Common myeloid progenitor, CD34-positive (primary cell): Measurements from ENCODE around the gene GRB2.
"Not testable (repeated sequence)": the region's sequence is repeated elsewhere in the genome, so short reads cannot be mapped to it uniquely, and the experiment has no call there.

Experiments
- CTCF ChIA-PET: fragments of 350-600 bp; sonication (Branson Sonifier 250); formaldehyde crosslinking; loops from one replicate; lab custom pipeline; 2021; ENCODE audit warnings: antibody characterized with exemption; lab: Charles Lee
- POLR2A ChIA-PET: fragments of 350-600 bp; sonication (Branson Sonifier 250); formaldehyde crosslinking; loops from one replicate; lab custom pipeline; 2021; ENCODE audit warnings: antibody characterized with exemption; lab: Charles Lee
- DNase-seq, 3 donors: peaks; one replicate each; pipeline versions ENCODE4 v3.0.0 to v3.0.0-alpha.2; 2013
- H3K27ac ChIP-seq, 2 experiments: 1 replicate in 1 of 2; 2 replicates in 1 of 2; pipeline ENCODE4 v1.7.0; 2013; ENCODE audit warnings: inconsistent platforms in 2 of 2, low read length in 2 of 2, mild to moderate bottlenecking in 2 of 2, low read depth in 1 of 2, moderate library complexity in 1 of 2; ENCODE audit not compliant: severe bottlenecking in 2 of 2, insufficient read depth in 1 of 2, poor library complexity in 1 of 2
- H3K27me3 ChIP-seq, 5 experiments: replicated peaks in 2 of 5; 1 replicate in 3 of 5; 2 replicates in 2 of 5; pipeline versions ENCODE4 v1.6.1 to v1.7.0; 2013; ENCODE audit warnings: low read length in 4 of 5, mild to moderate bottlenecking in 2 of 5, moderate library complexity in 2 of 5, inconsistent platforms in 1 of 5; ENCODE audit not compliant: insufficient read depth in 5 of 5, control insufficient read depth in 4 of 5
- H3K36me3 ChIP-seq, 4 experiments: 1 replicate in 2 of 4; 2 replicates in 2 of 4; pipeline versions ENCODE4 v1.6.1 to v1.7.0; 2013; ENCODE audit warnings: low read length in 3 of 4, control low read depth in 1 of 4, mild to moderate bottlenecking in 1 of 4; ENCODE audit not compliant: control insufficient read depth in 4 of 4, insufficient read depth in 4 of 4
- H3K4me1 ChIP-seq, 4 experiments: 1 replicate in 3 of 4; 2 replicates in 1 of 4; pipeline versions ENCODE4 v1.6.1 to v1.7.1; 2013; ENCODE audit warnings: low read length in 3 of 4, mild to moderate bottlenecking in 3 of 4, control low read depth in 1 of 4, inconsistent platforms in 1 of 4, moderate library complexity in 1 of 4; ENCODE audit not compliant: control insufficient read depth in 4 of 4, insufficient read depth in 4 of 4; ENCODE audit errors: control extremely low read depth in 1 of 4
- H3K4me3 ChIP-seq, 7 experiments: 1 replicate in 4 of 7; 2 replicates in 3 of 7; pipeline versions ENCODE4 v1.5.1 to v1.7.0; 2013; ENCODE audit warnings: mild to moderate bottlenecking in 7 of 7, low read length in 6 of 7, moderate library complexity in 6 of 7, inconsistent platforms in 2 of 7, low read depth in 2 of 7, control low read depth in 1 of 7; ENCODE audit not compliant: insufficient read depth in 4 of 7, control insufficient read depth in 1 of 7; ENCODE audit errors: extremely low read depth in 1 of 7
- H3K9me3 ChIP-seq, 5 experiments: 1 replicate in 4 of 5; 2 replicates in 1 of 5; pipeline versions ENCODE4 v1.6.1 to v1.7.1; 2013; ENCODE audit warnings: low read length in 4 of 5, mild to moderate bottlenecking in 2 of 5, inconsistent platforms in 1 of 5, low read depth in 1 of 5, moderate library complexity in 1 of 5; ENCODE audit not compliant: control insufficient read depth in 4 of 5, insufficient read depth in 2 of 5; ENCODE audit errors: control extremely low read depth in 1 of 5
- WGBS: methylation state at CpG from one replicate; pipeline ENCODE4 v1.1.5; 2013; ENCODE audit not compliant: insufficient coverage; 5-methylcytosine and 5-hydroxymethylcytosine counted together

The GRB2 gene

GRCh38 chr17:75289115-75289831, 116.2 kb downstream of the GRB2 start, which contains the start of gene SLC25A19:
TSS of gene SLC25A19 (minus strand) at chr17:75289433. CDS start at chr17:75286764, 2,669 bp downstream.
- WGBS = 0% methylated on average over 64 of the region's 65 CpGs
- no peaks in the 10 kb centered on the region for H3K27me3 ChIP-seq
- CTCF ChIA-PET = interaction anchor here (0.7 to 4.2 kb wide), 21 partner anchors 18 to 460 kb away, joined by 3 to 34 read pairs (median 4); partner anchors contain the start of genes GRB2 and MIF4GD
- POLR2A ChIA-PET = interaction anchor here (0.9 to 1.9 kb wide), 6 partner anchors 11 to 98 kb away, joined by 3 to 13 read pairs (median 4); partner anchors contain the start of genes GGA3, MIF4GD and MRPS7
- peaks cover 8 to 34% (median 17%) of the 10 kb centered on the region in 4 experiments for H3K4me1 ChIP-seq
- H3K4me3 ChIP-seq = peak within 1 kb of the TSS; percentile 80 to 98 (median 94)
- H3K9me3 ChIP-seq = no peaks in the 10 kb centered on the region
- DNase-seq = peak; percentile 99 to 100 (median 99)
- peaks cover 5 to 27% (median 15%) of the 10 kb centered on the region in 4 experiments for H3K36me3 ChIP-seq
- peak within 1 kb of the TSS; percentile 94 to 98 for H3K27ac ChIP-seq

DNA sequence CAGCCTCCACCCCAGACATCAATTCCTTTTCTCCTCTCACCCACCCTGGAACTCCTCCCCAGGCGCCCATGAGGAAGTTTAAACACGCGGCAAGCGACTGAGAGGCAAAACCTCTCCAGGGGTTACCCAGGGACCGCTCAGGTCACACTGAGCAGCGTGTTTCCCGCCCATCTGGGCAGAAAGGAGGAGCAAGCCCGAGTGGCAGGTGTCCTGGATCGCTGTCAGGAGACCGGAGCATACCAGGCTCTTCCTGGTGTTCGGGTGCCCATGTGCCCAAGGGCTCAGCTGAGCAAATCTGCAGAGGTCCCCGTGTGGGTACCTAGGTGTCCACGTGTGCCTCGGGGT, 116.7 kb downstream of the GRB2 start:
- peak overlapping the region; percentile 80 to 98 (median 94) for H3K4me3 ChIP-seq
- no peaks in the 10 kb centered on the region for H3K27me3 ChIP-seq
- POLR2A ChIA-PET = interaction anchor here (0.9 to 1.9 kb wide), 4 partner anchors 18 to 28 kb away, joined by 3 to 13 read pairs (median 4); partner anchors contain the start of genes GGA3, MIF4GD and MRPS7
- WGBS = 0% methylated on average over 14 of the region's 14 CpGs
- H3K36me3 ChIP-seq = peaks cover 5 to 27% (median 15%) of the 10 kb centered on the region in 4 experiments
- no peaks in the 10 kb centered on the region for H3K9me3 ChIP-seq
- DNase-seq = peak in 2 of 3 donors; percentile 47 to 54
- peak overlapping the region in 1 of 2 experiments; percentile 98 for H3K27ac ChIP-seq
- H3K4me1 ChIP-seq = peaks cover 8 to 34% (median 17%) of the 10 kb centered on the region in 4 experiments
- CTCF ChIA-PET = interaction anchor here (0.7 to 4.2 kb wide), 19 partner anchors 17 to 460 kb away, joined by 3 to 34 read pairs (median 4); partner anchors contain the start of gene MIF4GD

GRCh38 chr17:75288359-75288758, 117.1 kb downstream of the GRB2 start:
- POLR2A ChIA-PET = interaction anchor here (1.1 to 1.9 kb wide), 3 partner anchors 17 to 27 kb away, joined by 3 to 13 read pairs (median 5); partner anchors contain the start of genes GGA3, MIF4GD and MRPS7
- WGBS = no CpG with 5 or more reads among the region's 2 CpGs
- peak overlapping the region in 6 of 7 experiments; percentile 40 to 98 (median 96) for H3K4me3 ChIP-seq
- H3K9me3 ChIP-seq = no peaks in the 10 kb centered on the region
- peaks cover 8 to 34% (median 17%) of the 10 kb centered on the region in 4 experiments for H3K4me1 ChIP-seq
- H3K27ac ChIP-seq = peak overlapping the region in 1 of 2 experiments; percentile 98
- CTCF ChIA-PET = interaction anchor here (0.9 to 3.7 kb wide), 5 partner anchors 17 to 461 kb away, joined by 3 to 20 read pairs (median 4); partner anchors contain the start of gene MIF4GD
- H3K27me3 ChIP-seq = no peaks in the 10 kb centered on the region
- H3K36me3 ChIP-seq = peaks cover 6 to 30% (median 16%) of the 10 kb centered on the region in 4 experiments
- no peak for DNase-seq

- ChIA-PET POLR2A (no interaction called here), CTCF (interaction anchor here (2.3 kb wide), 1 partner anchor 17 kb away, joined by 10 read pairs; the partner anchor contains the start of gene MIF4GD)
- no peak for DNase-seq
- Histone ChIP-seq H3K36me3 (peaks cover 6 to 35% (median 19%) of the 10 kb centered on the region in 4 experiments), H3K27ac (no peak overlapping the region), H3K4me1 (peaks cover 8 to 34% (median 17%) of the 10 kb centered on the region in 4 experiments), H3K9me3 (no peaks in the 10 kb centered on the region), H3K27me3 (no peaks in the 10 kb centered on the region), H3K4me3 (no peak overlapping the region)
- 99% methylated on average over 9 of the region's 9 CpGs for WGBS
Measured at GRCh38 chr17:75287221-75287620, 118.3 kb downstream of the GRB2 start.

DNA sequence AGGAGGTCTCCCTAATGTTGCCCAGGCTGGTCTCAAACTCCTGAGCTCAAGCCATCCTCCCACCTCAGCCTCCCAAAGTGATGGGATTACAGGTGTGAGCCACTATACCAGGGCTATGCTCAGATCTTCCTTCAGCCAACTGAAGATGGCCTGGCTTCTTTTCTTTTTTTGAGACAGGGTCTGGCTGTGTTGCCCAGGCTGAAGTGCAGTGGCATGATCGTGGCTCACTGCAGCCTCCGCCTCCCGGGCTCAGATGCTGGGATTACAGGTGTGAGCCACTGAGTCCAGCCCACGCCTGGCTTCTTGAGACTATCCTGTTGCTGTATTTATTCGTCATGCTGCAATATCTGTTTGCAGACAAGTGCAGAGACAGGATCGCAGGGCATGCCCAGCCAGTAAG, 120.4 kb downstream of the GRB2 start:
- ChIA-PET CTCF (interaction anchor here (0.6 to 2.3 kb wide), 5 partner anchors 9 to 127 kb away, joined by 3 to 10 read pairs (median 3); partner anchors contain the start of gene MIF4GD), POLR2A (no interaction called here)
- DNase-seq = no peak
- H3K36me3 ChIP-seq = peaks cover 6 to 50% (median 29%) of the 10 kb centered on the region in 4 experiments
- no peaks in the 10 kb centered on the region for H3K27me3 ChIP-seq
- no peaks in the 10 kb centered on the region for H3K9me3 ChIP-seq
- H3K27ac ChIP-seq = no peak overlapping the region
- H3K4me1 ChIP-seq = peaks cover 6 to 26% (median 11%) of the 10 kb centered on the region in 4 experiments
- no peak overlapping the region for H3K4me3 ChIP-seq
- WGBS = 95% methylated on average over 6 of the region's 6 CpGs

DNA sequence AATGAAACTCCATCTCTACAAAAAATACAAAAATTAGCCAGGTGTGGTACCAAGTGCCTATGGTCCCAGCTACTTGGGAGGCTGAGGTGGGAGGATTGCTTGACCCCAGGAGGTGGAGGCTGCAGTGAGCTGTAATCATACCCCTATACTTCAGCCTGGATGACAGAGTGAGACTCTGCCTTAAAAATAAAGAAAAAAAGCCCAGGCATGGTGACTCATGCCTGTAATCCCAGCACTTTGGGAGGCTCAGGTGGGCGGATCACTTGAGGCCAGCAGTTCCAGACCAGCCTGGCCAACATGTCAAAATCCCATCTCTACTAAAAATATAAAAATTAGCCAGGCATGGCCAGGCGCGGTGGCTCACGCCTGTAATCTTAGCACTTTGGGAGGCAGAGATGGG, 125.3 kb downstream of the GRB2 start:
- 90% methylated on average over 2 of the region's 4 CpGs for WGBS
- POLR2A ChIA-PET, H3K4me3 ChIP-seq, DNase-seq, H3K27me3 ChIP-seq, CTCF ChIA-PET, H3K4me1 ChIP-seq, H3K9me3 ChIP-seq, H3K27ac ChIP-seq: not testable (repeated sequence)
- H3K36me3 ChIP-seq = peaks cover 5 to 54% (median 34%) of the 10 kb centered on the region in 4 experiments
